H1 (cell line): Measurements from ENCODE around the gene SLC35F3. TPM values are rescaled to one million over a fixed set of nuclear protein-coding genes. Genes with fewer than 3 reads are reported as not detected.

Experiments
- CTCF ChIA-PET: fragments of 300-600 bp; sonication (Branson Sonifier 250); formaldehyde crosslinking; loops from one replicate; lab custom pipeline; 2021; ENCODE audit not compliant: partially characterized antibody; lab: Charles Lee
- POLR2A ChIA-PET: fragments of 300-600 bp; sonication (Branson Sonifier 250); formaldehyde crosslinking; loops from one replicate; lab custom pipeline; 2021; ENCODE audit warnings: inconsistent platforms; ENCODE audit not compliant: partially characterized antibody; lab: Charles Lee
- DNase-seq, 2 experiments: peaks; one replicate each; pipeline versions ENCODE4 v3.0.0 to v3.0.0-alpha.2; 2010 to 2022; ENCODE audit warnings: low spot score in 2 of 2, low read depth in 1 of 2, mixed read lengths in 1 of 2
- FAIRE-seq: peaks from 2 replicates; lab custom pipeline; 2011; peaks lifted over from hg19 to GRCh38; lab: Jason Lieb, UNC
- H2AFZ ChIP-seq: 2 replicates; pipeline ENCODE4 v1.8.1; 2012; ENCODE audit warnings: low read length, inconsistent platforms
- H2AK5ac ChIP-seq: 2 replicates; pipeline ENCODE4 v1.6.1; 2013; ENCODE audit warnings: low read depth, low read length
- H2BK120ac ChIP-seq: replicated peaks from 2 replicates; pipeline ENCODE3; 2013; ENCODE audit warnings: low read depth, low read length, inconsistent platforms
- H2BK12ac ChIP-seq: 2 replicates; pipeline ENCODE4 v1.6.1; 2013; ENCODE audit warnings: low read depth, low read length
- H2BK15ac ChIP-seq: 2 replicates; pipeline ENCODE4 v1.6.1; 2013; ENCODE audit warnings: low read length
- H2BK20ac ChIP-seq: 2 replicates; pipeline ENCODE4 v1.6.1; 2013; ENCODE audit warnings: low read length
- H2BK5ac ChIP-seq: 2 replicates; pipeline ENCODE4 v1.6.1; 2013; ENCODE audit warnings: low read depth, low read length
- H3K14ac ChIP-seq: 2 replicates; pipeline ENCODE4 v1.6.1; 2013; ENCODE audit warnings: inconsistent platforms; ENCODE audit not compliant: insufficient read length
- H3K18ac ChIP-seq: 2 replicates; pipeline ENCODE4 v1.6.1; 2013; ENCODE audit warnings: low read length; ENCODE audit errors: extremely low read depth
- H3K23ac ChIP-seq: 2 replicates; pipeline ENCODE4 v1.6.1; 2013; ENCODE audit warnings: inconsistent platforms; ENCODE audit not compliant: insufficient read length
- H3K23me2 ChIP-seq: 2 replicates; pipeline ENCODE4 v1.6.1; 2013; ENCODE audit warnings: low read depth, low read length
- H3K27ac ChIP-seq: 2 replicates; pipeline ENCODE4 v1.6.1; 2011; ENCODE audit warnings: low read depth, low read length, inconsistent platforms
- H3K27me3 ChIP-seq, 4 experiments: replicated peaks in 1 of 4; 1 replicate in 1 of 4; 2 replicates in 3 of 4; pipeline versions ENCODE4 v1.6.1 to v1.8.1; 2011 to 2013; ENCODE audit warnings: low read length in 3 of 4, mild to moderate bottlenecking in 3 of 4, inconsistent platforms in 2 of 4, mixed read lengths in 2 of 4, moderate library complexity in 1 of 4; ENCODE audit not compliant: control insufficient read depth in 3 of 4, insufficient read depth in 3 of 4; ENCODE audit errors: extremely low read depth in 1 of 4
- H3K36me3 ChIP-seq, 4 experiments: 2 replicates each; pipeline versions ENCODE4 v1.6.1 to v1.8.1; 2011 to 2013; ENCODE audit warnings: mild to moderate bottlenecking in 4 of 4, low read length in 3 of 4, moderate library complexity in 2 of 4, control low read depth in 1 of 4, inconsistent platforms in 1 of 4; ENCODE audit not compliant: insufficient read depth in 4 of 4, control insufficient read depth in 2 of 4
- H3K4ac ChIP-seq: replicated peaks from 2 replicates; pipeline ENCODE3; 2013; ENCODE audit warnings: low read length, low read depth, mixed read lengths, inconsistent platforms; ENCODE audit not compliant: insufficient read length
- H3K4me1 ChIP-seq, 4 experiments: replicated peaks in 1 of 4; 1 replicate in 1 of 4; 2 replicates in 3 of 4; pipeline versions ENCODE4 v1.6.1 to v1.8.1; 2011 to 2013; ENCODE audit warnings: low read length in 3 of 4, inconsistent platforms in 2 of 4, mixed read lengths in 1 of 4; ENCODE audit not compliant: insufficient read depth in 4 of 4, control insufficient read depth in 3 of 4
- H3K4me2 ChIP-seq, 2 experiments: 2 replicates each; pipeline versions ENCODE4 v1.6.1 to v1.8.1; 2011 to 2013; ENCODE audit warnings: low read depth in 2 of 2, low read length in 2 of 2, control low read depth in 1 of 2, inconsistent platforms in 1 of 2, mild to moderate bottlenecking in 1 of 2; ENCODE audit not compliant: insufficient read depth in 1 of 2
- H3K4me3 ChIP-seq, 4 experiments: fragments of 200-600, 300-600 bp in 1 of 4; sonication (generic), shearing (Covaris generic), sonication (Bioruptor Twin) in 1 of 4; 2 replicates each; pipeline versions ENCODE4 v1.5.1 to v1.8.1; 2011 to 2016; ENCODE audit warnings: low read length in 4 of 4, low read depth in 3 of 4, control low read depth in 2 of 4, inconsistent platforms in 2 of 4, mild to moderate bottlenecking in 2 of 4, mixed read lengths in 1 of 4, moderate library complexity in 1 of 4; ENCODE audit not compliant: insufficient read depth in 2 of 4; ENCODE audit errors: extremely low read depth in 1 of 4
- H3K56ac ChIP-seq: replicated peaks from 2 replicates; pipeline ENCODE3; 2013; ENCODE audit warnings: low read depth, mild to moderate bottlenecking, mixed read lengths, low read length, inconsistent platforms; ENCODE audit not compliant: insufficient read length
- H3K79me1 ChIP-seq: 2 replicates; pipeline ENCODE4 v1.6.1; 2013; ENCODE audit warnings: low read depth, low read length, control low read depth
- H3K79me2 ChIP-seq, 2 experiments: 2 replicates each; pipeline versions ENCODE4 v1.6.1 to v1.8.1; 2012 to 2013; ENCODE audit warnings: low read length in 2 of 2, mild to moderate bottlenecking in 2 of 2, inconsistent platforms in 1 of 2; ENCODE audit not compliant: insufficient read depth in 2 of 2, control insufficient read depth in 1 of 2
- H3K9ac ChIP-seq, 4 experiments: replicated peaks in 1 of 4; 1 replicate in 1 of 4; 2 replicates in 3 of 4; pipeline versions ENCODE4 v1.6.1 to v1.8.1; 2011 to 2013; ENCODE audit warnings: low read depth in 3 of 4, low read length in 3 of 4, control low read depth in 2 of 4, mild to moderate bottlenecking in 2 of 4, moderate library complexity in 2 of 4, inconsistent platforms in 1 of 4; ENCODE audit errors: extremely low read depth in 1 of 4
- H3K9me3 ChIP-seq, 2 experiments: 2 replicates each; pipeline versions ENCODE4 v1.6.1 to v1.8.1; 2012 to 2013; ENCODE audit warnings: mild to moderate bottlenecking in 2 of 2, moderate library complexity in 2 of 2, control low read depth in 1 of 2, inconsistent platforms in 1 of 2, low read depth in 1 of 2, low read length in 1 of 2, mixed read lengths in 1 of 2; ENCODE audit not compliant: insufficient read depth in 2 of 2
- H4K20me1 ChIP-seq, 2 experiments: replicated peaks in 1 of 2; 2 replicates each; pipeline versions ENCODE3 to v1.8.1; 2011 to 2013; ENCODE audit warnings: inconsistent platforms in 2 of 2, low read length in 2 of 2, mild to moderate bottlenecking in 1 of 2; ENCODE audit not compliant: insufficient read depth in 2 of 2, control insufficient read depth in 1 of 2
- H4K5ac ChIP-seq: 2 replicates; pipeline ENCODE4 v1.6.1; 2013; ENCODE audit warnings: low read length, low read depth, mixed read lengths, inconsistent platforms; ENCODE audit not compliant: insufficient read length
- H4K8ac ChIP-seq: 2 replicates; pipeline ENCODE4 v1.8.0; 2013; ENCODE audit warnings: mild to moderate bottlenecking, moderate library complexity, low read length, inconsistent platforms; ENCODE audit not compliant: insufficient read depth; ENCODE audit errors: extremely low read depth
- H4K91ac ChIP-seq: replicated peaks from 2 replicates; pipeline ENCODE3; 2013; ENCODE audit warnings: low read length, mixed read lengths, inconsistent platforms; ENCODE audit not compliant: insufficient read length
- CEBPB ChIP-seq: IDR thresholded peaks from 2 replicates; pipeline ENCODE4 v1.6.1; 2012; ENCODE audit warnings: low read depth, low read length
- CTCF ChIP-seq, 3 experiments: IDR thresholded peaks; 1 replicate in 2 of 3; 2 replicates in 1 of 3; pipeline versions ENCODE4 v1.5.1 to v1.6.1; 2011; ENCODE audit warnings: low read length in 3 of 3, mild to moderate bottlenecking in 3 of 3, inconsistent platforms in 2 of 3, low read depth in 1 of 3, moderate library complexity in 1 of 3; ENCODE audit not compliant: insufficient read depth in 1 of 3; ENCODE audit errors: control extremely low read depth in 1 of 3
- POLR2A ChIP-seq, 2 experiments: IDR thresholded peaks; 1 replicate in 1 of 2; 2 replicates in 1 of 2; pipeline ENCODE4 v1.6.1; 2011; ENCODE audit warnings: low read depth in 2 of 2, low read length in 2 of 2, mild to moderate bottlenecking in 2 of 2; ENCODE audit errors: control extremely low read depth in 1 of 2
- RAD21 ChIP-seq, 2 experiments: IDR thresholded peaks in 1 of 2; conservative IDR thresholded peaks in 1 of 2; 2 replicates each; pipeline ENCODE4 v1.6.1; 2011; ENCODE audit warnings: low read depth in 2 of 2, low read length in 2 of 2, improper control_type of control experiment in 1 of 2, inconsistent platforms in 1 of 2, mild to moderate bottlenecking in 1 of 2, moderate library complexity in 1 of 2
- WGBS, 2 experiments: shearing (Covaris generic) in 1 of 2; methylation state at CpG; one replicate each; pipeline versions ENCODE4 v1.1.6 to v1.1.7; 2013 to 2015; ENCODE audit warnings: low lambda C conversion rate in 2 of 2, mixed read lengths in 2 of 2, inconsistent platforms in 1 of 2, low coverage in 1 of 2, missing lambda C conversion rate in 1 of 2; ENCODE audit not compliant: insufficient replicate concordance in 2 of 2, insufficient coverage in 1 of 2, insufficient read length in 1 of 2; ENCODE audit errors: extremely low coverage in 1 of 2, missing lambda C conversion rate in 1 of 2; 5-methylcytosine and 5-hydroxymethylcytosine counted together
- polyA plus RNA-seq, 7 experiments: library from polyadenylated mRNA; depleted of rRNA in 3 of 7; stranded (reverse) in 5 of 7; unstranded in 2 of 7; fragments of >200 nt in 5 of 7; fragments of 200-250 nt in 2 of 7; gene quantifications; 1 replicate in 5 of 7; 2 replicates in 1 of 7; 4 replicates in 1 of 7; pipeline versions ENCODE4 v1.2.1 to v1.2.3, GENCODE V29; 2011 to 2013; ENCODE audit warnings: missing spikeins in 2 of 7, mixed read lengths in 2 of 7
- total RNA-seq: library from RNA; stranded (reverse); fragmentation: NEBNext Ultra II Directional; extraction: Animal tissue kit (Norgen Biotek cat#: 25700); gene quantifications from 2 replicates; pipeline ENCODE4 v1.2.1, GENCODE V29; 2021

SLC35F3 gene
- total and polyA plus RNA-seq, 2 of the 8 experiments (the other 6 are each of a cell fraction or from before 2014, with no cell fraction given) = 0.78 to 1.2 TPM

GRCh38 chr1:234212764-234213657 is 308.5 kb downstream of the SLC35F3 start:
- no peak overlapping the region for H4K5ac ChIP-seq
- no peak overlapping the region for H2BK120ac ChIP-seq
- H4K91ac ChIP-seq = no peak overlapping the region
- FAIRE-seq (peak; percentile 52), DNase-seq (no peak)
- 54% methylated on average over 4 of the region's 4 CpGs; no CpG with 5 or more reads in 1 of the 2 experiments for WGBS, 2 experiments
- H2BK20ac ChIP-seq = no peak overlapping the region
- no peak overlapping the region for H3K56ac ChIP-seq
- H4K20me1 ChIP-seq = no peaks in the 10 kb centered on the region
- 0 out of 2 replicates have a peak overlapping the region, but pooled peaks have one; percentile 60 for H2BK12ac ChIP-seq
- no peak overlapping the region for H2AFZ ChIP-seq
- H3K23ac ChIP-seq = no peak overlapping the region
- no peaks in the 10 kb centered on the region for H3K79me1 ChIP-seq
- H3K4me3 ChIP-seq = peak overlapping the region in 1 of 4 experiments; percentile 70; a peak in 1 of 8 replicates
- H3K18ac ChIP-seq = 0 out of 2 replicates have a peak overlapping the region, but pooled peaks have one; percentile 32
- H3K36me3 ChIP-seq = no peaks in the 10 kb centered on the region
- no peak overlapping the region for H4K8ac ChIP-seq
- peak overlapping the region in 1 of 2 experiments; percentile 95; a peak in 3 of 4 replicates for H3K4me2 ChIP-seq
- peaks cover 11% of the 10 kb centered on the region; the same call in 1 of the 2 replicates for H3K23me2 ChIP-seq
- ChIA-PET POLR2A (interaction anchor here (1.4 to 2.4 kb wide), 2 partner anchors 9 to 97 kb away, joined by 5 to 6 read pairs; no protein-coding TSS in a partner anchor), CTCF (interaction anchor here (0.6 to 10.5 kb wide), 47 partner anchors 10 to 877 kb away, joined by 3 to 170 read pairs (median 4); no protein-coding TSS in a partner anchor)
- 0 out of 4 replicates have a peak, but pooled peaks cover 0 to 5% of the 10 kb centered on the region in 2 experiments for H3K9me3 ChIP-seq
- no peak overlapping the region for H3K9ac ChIP-seq
- no peak overlapping the region for H2BK5ac ChIP-seq
- TF ChIP-seq RAD21 (IDR thresholded peaks at IDR 0.05 in 1 of 2, conservative IDR thresholded peaks at IDR 0.05 in 1 of 2; ENCODE audit: low read depth in 2 of 2, low read length in 2 of 2) (peak; percentile 65 to 79; a peak in 3 of 4 replicates), CEBPB (0 out of 2 replicates have a peak, but pooled peaks have one; percentile 9), POLR2A (IDR thresholded peaks at IDR 0.05; ENCODE audit: control extremely low read depth in 1 of 2, low read depth in 2 of 2, low read length in 2 of 2) (no peak), CTCF (IDR thresholded peaks at IDR 0.05; ENCODE audit: control extremely low read depth in 1 of 3, insufficient read depth in 1 of 3, low read depth in 1 of 3, low read length in 3 of 3) (peak in 2 of 3 experiments; percentile 81 to 84; a peak in 3 of 4 replicates)
- H3K4me1 ChIP-seq = peaks cover 0 to 9% (median 6%) of the 10 kb centered on the region in 4 experiments; a peak in 4 of 7 replicates
- H3K14ac ChIP-seq = no peak overlapping the region
- no peaks in the 10 kb centered on the region for H3K79me2 ChIP-seq
- H3K4ac ChIP-seq = no peak overlapping the region
- H2BK15ac ChIP-seq = no peak overlapping the region; the same call in 1 of the 2 replicates
- H3K27me3 ChIP-seq = peaks cover 0 to 15% (median 9%) of the 10 kb centered on the region in 4 experiments; a peak in 6 of 7 replicates
- H2AK5ac ChIP-seq = no peak overlapping the region; the same call in 1 of the 2 replicates
- no peak overlapping the region for H3K27ac ChIP-seq
